Measurements from ENCODE around the gene TMEFF2.

TMEFF2 gene

GRCh38 chr2:191957996-191958860 is 236.5 kb downstream of the TMEFF2 start:
- DNase-seq = no peak

GRCh38 chr2:191954451-191954850 is 240.3 kb downstream of the TMEFF2 start:
- no peak for DNase-seq

- DNase-seq = no peak
Observed at GRCh38 chr2:191952515-191953270, 242.0 kb downstream of the TMEFF2 start.

DNA sequence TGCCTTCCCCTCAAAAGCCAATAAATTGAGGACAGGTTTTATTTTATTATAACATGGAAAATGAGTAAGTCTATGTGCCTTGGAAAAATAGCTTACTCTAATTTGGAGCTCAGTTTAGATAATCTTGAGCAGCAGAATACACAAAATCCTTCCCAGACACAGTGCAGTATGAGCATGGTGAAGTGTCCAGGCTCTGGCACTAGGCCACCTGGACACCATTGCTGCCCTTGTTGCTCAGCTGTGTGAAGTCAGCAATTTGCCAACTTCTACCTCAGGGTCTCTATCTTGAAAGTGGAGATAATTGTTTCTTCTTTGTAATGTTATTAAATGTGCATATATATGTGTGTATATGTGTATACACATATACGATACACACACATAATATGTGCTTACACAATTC is 242.9 kb downstream of the TMEFF2 start:
- DNase-seq = no peak

DNA sequence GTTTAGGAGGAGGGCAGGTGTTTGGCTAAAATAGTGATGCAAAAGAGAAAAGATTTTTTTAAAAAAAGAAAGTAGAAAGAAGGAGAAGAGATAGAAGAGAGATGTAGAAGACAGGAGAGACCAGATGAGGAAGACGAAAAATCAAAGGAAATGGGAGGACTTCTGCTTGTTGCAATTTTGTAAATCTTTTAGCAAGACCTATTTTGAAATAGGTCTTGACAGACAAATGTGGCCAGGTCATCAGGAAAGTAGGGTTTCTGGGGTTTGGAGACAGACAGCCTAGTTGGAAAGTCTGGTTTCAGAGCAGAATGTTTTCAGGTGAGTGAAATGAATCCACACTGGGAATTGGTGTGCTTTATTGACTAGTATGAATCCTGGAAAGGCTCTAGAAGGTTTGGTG is 243.4 kb downstream of the TMEFF2 start:
- DNase-seq = no peak

- DNase-seq = no peak
Observed at GRCh38 chr2:191950132-191950874, 244.4 kb downstream of the TMEFF2 start.

GRCh38 chr2:191947235-191947634 is 247.5 kb downstream of the TMEFF2 start:
- no peak for DNase-seq

DNA sequence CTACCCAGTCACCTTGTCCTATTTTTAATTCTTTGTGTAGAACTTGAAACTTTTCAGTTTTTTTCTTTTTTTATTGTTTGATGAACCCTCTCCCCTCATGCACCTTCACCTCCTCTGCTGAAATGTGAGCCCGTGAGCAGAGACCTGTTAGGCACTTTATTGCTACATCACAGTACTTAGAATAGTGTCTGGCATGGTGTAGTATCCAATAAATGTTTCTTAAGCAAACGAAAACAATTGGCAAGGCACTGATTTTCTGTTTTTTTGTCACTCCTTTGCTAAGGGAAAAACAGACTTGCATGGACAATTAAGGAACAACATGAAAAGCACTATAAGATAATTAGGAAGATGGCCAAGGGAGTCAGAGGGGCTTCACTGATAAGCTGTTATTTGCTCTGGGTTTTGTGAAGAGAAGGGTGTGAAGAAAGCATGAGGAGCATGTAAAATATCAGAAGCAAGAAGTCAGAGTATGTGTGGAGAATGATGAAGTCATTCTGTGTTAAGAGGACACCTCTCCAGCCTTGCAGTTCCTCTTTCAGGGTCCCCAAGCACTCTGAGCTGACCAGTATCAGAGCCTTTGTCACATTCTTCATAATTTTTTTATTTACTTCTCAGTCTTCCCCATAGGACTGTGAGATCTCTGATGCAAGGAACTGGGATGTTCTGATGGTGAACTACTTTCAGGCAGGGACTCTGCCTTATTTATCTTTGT is 248.1 kb downstream of the TMEFF2 start:
- DNase-seq = no peak

DNA sequence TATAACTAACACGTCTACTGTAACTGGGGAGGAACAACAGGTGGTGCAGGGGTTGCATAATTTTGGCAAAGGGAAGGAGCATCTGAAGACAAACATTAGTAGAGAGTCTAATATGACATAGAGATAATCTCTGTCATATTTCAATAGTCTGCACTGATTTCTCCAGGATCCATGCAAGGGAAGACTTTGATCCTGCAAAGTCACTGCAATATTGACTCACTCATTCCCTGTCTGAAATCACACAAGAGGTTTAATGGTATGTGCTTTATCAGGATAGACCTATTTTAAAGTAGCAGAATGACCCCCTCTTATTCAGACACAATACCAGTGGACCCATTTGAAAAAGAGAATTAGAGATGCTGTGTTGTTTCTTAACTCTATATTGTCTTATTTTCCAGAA is 249.1 kb downstream of the TMEFF2 start:
- DNase-seq = no peak

DNA sequence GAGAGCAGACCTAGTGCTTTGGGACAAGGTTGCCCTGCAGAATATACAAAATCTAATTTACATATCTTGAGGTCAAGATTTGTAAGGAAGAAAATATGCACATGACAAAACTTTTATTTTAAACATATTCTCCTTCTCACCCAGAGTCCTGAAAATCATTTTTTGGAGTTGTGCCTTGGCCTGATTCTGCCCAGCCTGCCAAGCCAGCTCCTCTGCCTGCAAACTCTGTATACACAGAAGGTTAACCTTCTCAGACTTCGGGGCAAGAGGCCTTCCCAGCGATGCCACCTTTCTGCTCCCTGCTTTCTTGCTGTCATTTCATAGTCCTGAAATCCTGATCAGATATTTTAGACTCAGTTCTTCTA is 252.0 kb downstream of the TMEFF2 start:
- no peak for DNase-seq

DNA sequence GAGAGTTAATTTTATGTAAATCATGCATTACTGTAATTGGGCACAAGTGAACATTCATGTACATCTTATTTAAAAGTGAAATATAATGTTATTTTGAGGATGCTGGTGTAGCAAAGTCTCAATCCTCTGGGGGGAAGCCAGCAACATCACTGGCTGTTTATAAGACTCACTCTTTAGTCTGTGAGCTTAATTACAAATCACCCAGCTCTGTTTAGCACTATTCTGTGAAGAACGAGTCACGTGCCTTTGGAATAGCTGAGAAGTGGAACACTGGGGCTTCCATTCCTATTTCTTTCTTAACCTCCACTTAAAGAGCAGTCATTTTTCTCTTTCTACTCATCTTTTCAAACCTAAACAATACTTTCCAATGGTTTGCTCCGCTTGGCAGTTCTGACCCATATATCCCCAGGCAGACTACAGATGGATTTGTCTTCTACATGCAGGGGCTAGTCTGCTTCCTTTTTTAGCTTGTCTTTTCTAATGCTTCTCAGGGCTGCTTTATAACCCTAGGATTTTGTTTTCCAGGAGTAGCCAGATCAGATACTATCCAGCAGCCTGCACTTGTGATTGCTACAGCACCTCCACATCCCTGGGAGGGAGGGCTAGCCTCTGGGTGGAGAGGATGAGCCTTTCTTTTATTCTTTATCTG is 252.5 kb downstream of the TMEFF2 start:
- DNase-seq = peak in 1 of 2 experiments; percentile 4

- no peak for DNase-seq
Observed at GRCh38 chr2:191941376-191941929, 253.3 kb downstream of the TMEFF2 start.

DNA sequence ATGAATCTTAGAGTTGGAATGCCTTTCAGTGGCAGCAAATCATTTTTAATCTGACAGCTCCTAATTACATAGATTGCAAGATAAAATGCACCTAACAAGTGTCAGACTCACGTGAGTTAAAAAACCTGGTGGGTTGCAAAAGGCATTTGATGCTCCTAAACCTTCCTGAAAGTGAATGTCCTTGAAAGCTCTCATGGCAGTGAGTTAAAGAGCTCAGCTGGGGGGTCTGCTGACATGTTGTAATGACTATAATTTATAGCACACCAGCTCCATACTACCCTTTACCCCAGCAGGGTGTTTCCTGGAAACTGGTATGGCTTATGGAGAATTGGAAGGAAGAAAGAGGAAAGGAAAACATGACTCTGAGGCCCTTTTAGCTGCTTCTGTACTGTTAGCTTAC is 256.0 kb downstream of the TMEFF2 start:
- DNase-seq = no peak

- peak in 1 of 2 experiments; percentile 54 for DNase-seq
Observed at GRCh38 chr2:191936882-191937405, 257.8 kb downstream of the TMEFF2 start.

- DNase-seq = peak; percentile 95 to 98
Observed at GRCh38 chr2:191935247-191935646, 259.5 kb downstream of the TMEFF2 start.

- DNase-seq = peak; percentile 55 to 87
Observed at GRCh38 chr2:191933307-191934105, 261.2 kb downstream of the TMEFF2 start.

DNA sequence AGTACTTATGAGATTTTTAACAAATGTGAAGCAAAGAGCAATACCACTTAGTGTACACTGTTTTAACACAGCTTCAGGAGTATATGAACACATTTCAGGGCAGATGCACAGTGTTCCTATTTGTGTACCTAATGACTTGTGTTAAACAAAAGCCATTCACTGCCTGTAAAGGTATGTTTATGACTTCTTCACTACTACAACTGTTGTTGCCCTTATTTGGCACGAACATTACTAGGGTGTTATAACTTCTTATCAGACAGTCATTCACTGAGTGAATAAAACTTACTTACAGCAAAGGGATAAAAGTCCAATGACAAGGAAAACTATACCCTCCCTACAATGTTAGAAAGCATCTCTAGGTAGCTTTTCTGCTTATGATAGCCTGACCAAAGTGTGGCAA is 262.4 kb downstream of the TMEFF2 start:
- DNase-seq = no peak

DNA sequence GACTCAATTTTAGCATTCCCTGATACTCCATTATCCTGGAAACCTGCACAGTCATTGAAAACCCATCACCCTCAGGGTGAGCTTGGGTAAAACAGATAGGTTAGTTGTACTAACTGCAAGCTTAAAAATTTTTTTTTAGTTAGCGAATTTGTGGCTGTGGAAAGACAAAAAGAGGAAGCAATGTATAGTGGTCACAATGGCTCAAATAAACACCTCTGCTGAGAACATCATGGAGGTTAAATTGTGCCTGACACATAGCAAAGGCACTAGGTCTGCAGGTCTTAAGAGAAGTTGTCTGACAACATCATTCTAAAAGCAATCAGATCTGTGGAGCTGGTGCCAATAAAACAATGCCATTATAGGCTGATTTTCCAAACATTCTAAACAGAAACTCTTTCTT is 263.4 kb downstream of the TMEFF2 start:
- no peak for DNase-seq

- DNase-seq = no peak
Observed at GRCh38 chr2:191930205-191930604, 264.5 kb downstream of the TMEFF2 start.

DNA sequence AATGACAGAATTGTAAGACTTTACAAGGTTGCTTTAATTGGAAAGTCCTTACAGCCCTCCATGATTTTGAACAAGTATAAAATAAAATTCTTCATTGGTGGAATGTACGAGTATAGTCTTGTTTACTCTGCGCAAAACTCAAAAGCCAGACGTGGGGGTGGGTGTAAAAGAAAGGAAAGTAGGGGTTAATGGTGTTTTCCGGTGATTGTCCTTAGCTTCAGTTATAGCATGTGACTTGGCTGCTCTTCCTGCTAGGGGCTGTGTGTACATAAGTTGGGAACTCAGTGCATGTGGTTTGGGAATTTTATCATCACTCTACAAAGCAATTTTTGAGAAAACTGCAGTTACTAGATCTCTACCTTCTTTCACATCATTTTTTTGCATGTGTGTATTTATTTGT is 265.4 kb downstream of the TMEFF2 start:
- no peak for DNase-seq

- no peak for DNase-seq
Observed at GRCh38 chr2:191927991-191928390, 266.7 kb downstream of the TMEFF2 start.
